GM12801 (cell line): Measurements from ENCODE around the gene MARVELD1.

ENCODE experiments used
- TF ChIP-seq, protein P1 (sequence below): IDR thresholded peaks from one replicate; pipeline ENCODE4 v1.5.1; 2011; ENCODE audit warnings: control low read depth; ENCODE audit not compliant: insufficient read length; ENCODE audit errors: extremely low read depth

Gene MARVELD1

DNA sequence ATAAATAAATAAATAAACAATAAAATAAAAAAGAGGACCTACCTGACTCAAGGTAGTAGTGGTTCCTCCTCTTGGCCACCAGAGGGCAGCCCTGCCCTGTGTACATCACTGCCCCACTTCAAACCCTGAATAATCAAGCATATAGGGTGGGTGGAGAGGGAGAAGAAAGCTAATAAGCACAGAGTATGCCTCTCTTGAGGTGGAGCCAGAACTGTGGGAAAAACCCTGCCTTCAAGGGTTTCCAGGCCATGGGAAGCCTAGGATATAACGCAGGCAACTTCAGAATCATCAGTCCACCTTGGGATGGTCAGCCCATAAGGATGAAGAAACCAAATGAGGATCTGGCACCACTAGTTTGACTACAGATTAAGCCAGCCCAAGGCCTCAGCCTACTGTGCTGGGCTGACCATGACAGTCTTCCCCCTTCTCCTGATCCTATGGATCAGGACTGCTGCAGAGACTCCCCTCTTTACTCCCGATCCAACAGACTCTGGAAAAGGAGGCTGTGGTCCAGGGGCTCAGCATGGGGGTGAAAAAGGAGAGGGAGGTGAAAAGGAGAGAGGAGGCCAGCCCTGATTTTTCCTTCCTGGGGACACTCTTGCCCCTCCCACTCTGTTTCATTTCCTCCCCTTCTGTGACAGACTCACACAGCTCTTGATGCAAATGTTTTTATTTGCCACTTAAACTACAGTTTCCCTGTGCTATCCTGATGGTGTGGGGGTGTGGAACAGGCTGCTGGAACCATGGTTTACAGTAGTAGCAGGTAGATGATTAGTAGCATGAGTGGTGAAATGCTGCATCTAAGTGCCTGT is 36.6 kb upstream of the MARVELD1 start:
- TF ChIP-seq, protein P1, sequence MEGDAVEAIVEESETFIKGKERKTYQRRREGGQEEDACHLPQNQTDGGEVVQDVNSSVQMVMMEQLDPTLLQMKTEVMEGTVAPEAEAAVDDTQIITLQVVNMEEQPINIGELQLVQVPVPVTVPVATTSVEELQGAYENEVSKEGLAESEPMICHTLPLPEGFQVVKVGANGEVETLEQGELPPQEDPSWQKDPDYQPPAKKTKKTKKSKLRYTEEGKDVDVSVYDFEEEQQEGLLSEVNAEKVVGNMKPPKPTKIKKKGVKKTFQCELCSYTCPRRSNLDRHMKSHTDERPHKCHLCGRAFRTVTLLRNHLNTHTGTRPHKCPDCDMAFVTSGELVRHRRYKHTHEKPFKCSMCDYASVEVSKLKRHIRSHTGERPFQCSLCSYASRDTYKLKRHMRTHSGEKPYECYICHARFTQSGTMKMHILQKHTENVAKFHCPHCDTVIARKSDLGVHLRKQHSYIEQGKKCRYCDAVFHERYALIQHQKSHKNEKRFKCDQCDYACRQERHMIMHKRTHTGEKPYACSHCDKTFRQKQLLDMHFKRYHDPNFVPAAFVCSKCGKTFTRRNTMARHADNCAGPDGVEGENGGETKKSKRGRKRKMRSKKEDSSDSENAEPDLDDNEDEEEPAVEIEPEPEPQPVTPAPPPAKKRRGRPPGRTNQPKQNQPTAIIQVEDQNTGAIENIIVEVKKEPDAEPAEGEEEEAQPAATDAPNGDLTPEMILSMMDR: no peak

DNA sequence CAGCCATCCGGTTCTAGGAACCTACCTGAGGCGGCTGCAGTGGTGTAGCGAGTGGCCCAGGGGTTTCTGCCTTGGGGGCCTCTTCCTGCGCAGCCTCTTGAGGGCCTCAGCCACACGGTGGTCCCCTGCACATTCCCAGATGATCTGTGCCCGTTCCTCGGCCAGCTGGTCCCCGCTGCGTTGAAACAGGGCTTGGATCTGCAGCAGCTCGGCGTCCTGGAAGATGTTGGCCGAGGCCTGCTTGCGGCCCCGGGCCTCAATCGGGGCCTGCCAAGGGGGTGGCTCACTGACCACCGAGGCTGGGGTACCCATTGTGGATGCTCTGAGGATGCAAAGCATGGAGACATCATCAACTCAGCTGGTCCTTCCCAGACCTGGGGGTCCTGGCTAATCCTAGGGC is 33.9 kb upstream of the MARVELD1 start:
- TF ChIP-seq, protein P1: no peak

DNA sequence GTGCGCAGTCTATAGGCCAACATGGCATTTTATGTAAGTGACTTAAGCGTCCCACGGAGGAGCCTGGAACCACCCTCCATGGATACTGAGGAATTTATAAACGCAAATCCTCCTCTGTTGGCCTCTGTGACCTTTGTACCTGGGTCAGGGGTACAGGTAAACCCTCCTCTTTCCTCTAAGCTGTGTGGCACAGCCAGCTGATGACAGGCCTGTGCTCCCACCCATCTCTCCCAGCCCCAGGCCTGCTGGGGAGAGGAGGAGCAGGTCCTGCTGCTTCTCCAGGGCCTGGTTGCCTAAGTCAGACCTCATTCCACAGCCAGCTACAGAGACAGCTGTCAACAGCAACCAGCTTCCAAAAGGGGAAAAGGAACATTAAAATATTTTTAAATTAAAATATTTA is 31.5 kb upstream of the MARVELD1 start:
- TF ChIP-seq, protein P1: no peak

DNA sequence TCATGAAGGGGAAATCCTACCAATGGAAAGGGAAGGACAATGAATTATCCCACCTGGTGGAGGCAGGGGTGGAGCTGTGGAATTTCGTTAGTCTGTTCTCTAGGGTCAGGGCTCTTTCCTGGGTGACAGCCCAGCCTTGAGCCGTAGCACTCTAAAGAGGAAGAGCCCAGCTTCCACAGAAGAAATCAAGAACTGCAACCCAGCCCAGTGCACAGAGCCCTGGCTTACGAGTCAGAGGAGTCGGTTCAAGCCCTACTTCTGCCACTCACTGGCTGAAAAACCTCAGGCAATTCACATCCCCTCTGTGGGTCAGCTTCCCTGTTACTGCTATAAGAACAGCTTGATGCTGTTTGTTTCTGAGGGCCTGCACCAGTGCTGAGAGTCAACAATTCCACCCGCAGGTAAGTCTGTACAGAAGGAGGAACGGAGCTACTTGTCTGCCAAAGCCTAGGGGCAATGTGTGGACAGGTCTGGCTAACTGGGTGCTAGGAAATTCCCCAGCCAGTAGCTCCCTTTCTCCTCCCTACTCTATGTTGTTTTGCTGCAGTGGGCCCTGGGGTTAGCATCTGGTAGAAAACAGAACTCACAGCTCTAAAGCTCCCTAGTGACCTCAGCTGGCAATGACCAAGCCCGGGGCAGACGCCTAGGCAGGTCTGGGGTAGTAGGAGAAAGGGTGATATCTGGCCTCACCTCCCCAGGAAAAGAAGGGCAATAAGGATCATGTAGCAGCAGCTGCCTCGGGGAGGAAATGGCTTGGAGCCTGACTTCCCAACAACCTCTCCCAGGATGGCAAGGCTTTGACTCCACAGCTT is 29.8 kb upstream of the MARVELD1 start:
- TF ChIP-seq, protein P1: no peak

DNA sequence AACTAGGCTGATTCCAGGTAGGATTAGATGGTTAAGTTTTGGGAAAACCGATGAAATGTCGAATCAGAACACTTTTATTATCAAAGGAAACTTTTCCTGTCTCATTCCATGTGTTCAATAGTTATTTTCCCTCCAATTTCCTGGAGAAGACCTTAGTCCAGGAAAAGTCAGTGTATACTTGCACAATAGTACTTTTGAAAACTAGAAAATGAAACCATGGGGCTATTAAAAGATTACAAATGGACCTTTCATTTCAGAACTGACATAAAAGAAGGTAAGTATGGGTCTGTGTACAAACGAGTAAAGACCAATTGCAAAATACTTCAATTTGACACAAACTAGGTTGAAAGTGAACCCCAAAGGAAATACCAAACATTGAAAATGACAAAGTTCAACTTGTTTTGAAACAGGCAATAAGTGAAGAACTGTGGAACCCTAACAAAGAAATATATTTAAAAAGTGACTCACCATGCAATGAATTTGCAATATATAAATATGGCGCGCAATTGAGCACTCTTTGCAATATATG is 28.6 kb upstream of the MARVELD1 start:
- TF ChIP-seq, protein P1: no peak

DNA sequence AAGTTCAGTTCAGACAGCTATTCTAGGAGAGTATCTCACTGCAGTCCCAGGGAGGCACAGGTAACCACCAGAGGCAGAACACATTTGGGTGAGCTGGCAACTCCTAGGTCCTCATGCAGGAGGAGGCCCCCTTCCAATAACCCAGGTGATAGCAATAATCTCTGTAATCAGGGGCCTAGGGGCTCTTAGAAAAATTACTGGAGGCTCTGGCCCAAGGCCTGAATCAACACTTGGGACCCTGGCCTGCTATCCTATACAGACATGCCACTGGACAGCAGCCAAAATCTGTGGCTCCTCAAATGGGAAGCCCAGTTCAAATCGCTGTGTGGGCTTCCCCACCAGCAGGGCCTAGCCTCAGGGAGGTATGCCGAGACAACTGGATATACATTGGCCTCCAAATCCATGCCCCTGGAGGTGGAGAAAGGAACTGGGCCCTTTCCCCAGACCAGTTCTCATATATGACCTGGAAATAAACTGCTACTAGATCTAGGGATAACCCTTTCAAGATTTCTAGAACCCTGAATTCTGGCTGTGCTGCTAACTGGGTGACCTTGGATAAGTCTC is 28.1 kb upstream of the MARVELD1 start:
- TF ChIP-seq, protein P1: no peak
